SK-N-SH treated with all-trans-retinoic acid at 6 μM for 48 hours (cell line): Measurements from ENCODE around the gene AGR3.

Experiments
- ATAC-seq: fragments of 200-7000 bp; cut with Tn5 transposase; 3 replicates; pipeline ENCODE4 v1.9.1; 2020; ENCODE audit warnings: mild to moderate bottlenecking, moderate library complexity
- ARNTL ChIP-seq: fragments of 450-650 bp; formaldehyde crosslinking; IDR thresholded peaks from 2 replicates; pipeline ENCODE4 v1.5.0; 2020; ENCODE audit warnings: low read depth, mild to moderate bottlenecking, moderate library complexity, borderline replicate concordance
- CSDC2 ChIP-seq: fragments of 250-450 bp; sonication (Bioruptor Pico); IDR thresholded peaks from 2 replicates; pipeline ENCODE4 v1.5.0; 2020; ENCODE audit warnings: mild to moderate bottlenecking, moderate library complexity
- CSRNP3 ChIP-seq: fragments of 250-450 bp; sonication (Bioruptor Pico); IDR thresholded peaks from 2 replicates; pipeline ENCODE4 v1.5.1; 2021; ENCODE audit warnings: mild to moderate bottlenecking, moderate library complexity
- ESRRG ChIP-seq: fragments of 250-450 bp; sonication (Bioruptor Pico); IDR thresholded peaks from 2 replicates; pipeline ENCODE4 v1.6.1; 2021; ENCODE audit warnings: mild to moderate bottlenecking
- GLIS3 ChIP-seq: fragments of 250-450 bp; sonication (Bioruptor Pico); IDR thresholded peaks from 2 replicates; pipeline ENCODE4 v1.5.0; 2020; ENCODE audit warnings: mild to moderate bottlenecking, moderate library complexity
- ISL1 ChIP-seq: fragments of 250-450 bp; sonication (Bioruptor Pico); IDR thresholded peaks from 2 replicates; pipeline ENCODE4 v2.1.2; 2022; ENCODE audit warnings: mild to moderate bottlenecking, moderate library complexity
- OSR1 ChIP-seq: fragments of 250-450 bp; sonication (Bioruptor Pico); IDR thresholded peaks from 2 replicates; pipeline ENCODE4 v1.8.0; 2022; ENCODE audit warnings: moderate library complexity, mild to moderate bottlenecking, inconsistent platforms
- PATZ1 ChIP-seq: fragments of 250-450 bp; sonication (Bioruptor Pico); IDR thresholded peaks from 2 replicates; pipeline ENCODE4 v1.8.0; 2020; ENCODE audit warnings: mild to moderate bottlenecking, moderate library complexity, borderline replicate concordance
- POU6F1 ChIP-seq: fragments of 250-450 bp; sonication (Bioruptor Pico); IDR thresholded peaks from 2 replicates; pipeline ENCODE4 v1.8.0; 2021; ENCODE audit warnings: low read depth, mild to moderate bottlenecking, moderate library complexity, borderline replicate concordance
- PPARA ChIP-seq: fragments of 250-450 bp; sonication (Bioruptor Pico); IDR thresholded peaks from 2 replicates; pipeline ENCODE4 v1.5.0; 2020; ENCODE audit warnings: mild to moderate bottlenecking, borderline replicate concordance
- RARB ChIP-seq: fragments of 250-450 bp; sonication (Bioruptor Pico); IDR thresholded peaks from 2 replicates; pipeline ENCODE4 v1.8.0; 2021; ENCODE audit warnings: mild to moderate bottlenecking, moderate library complexity
- SNAI2 ChIP-seq: fragments of 250-450 bp; sonication (Bioruptor Pico); IDR thresholded peaks from 2 replicates; pipeline ENCODE4 v1.5.0; 2020; ENCODE audit warnings: mild to moderate bottlenecking, moderate library complexity
- TCF4 ChIP-seq: fragments of 250-450 bp; sonication (Bioruptor Pico); IDR thresholded peaks from 2 replicates; pipeline ENCODE4 v1.8.0; 2021; ENCODE audit warnings: mild to moderate bottlenecking, moderate library complexity, borderline replicate concordance
- TOX ChIP-seq: fragments of 250-450 bp; sonication (Bioruptor Pico); IDR thresholded peaks from 2 replicates; pipeline ENCODE4 v1.8.0; 2021; ENCODE audit warnings: mild to moderate bottlenecking, moderate library complexity, borderline replicate concordance
- TSHZ2 ChIP-seq: fragments of 250-450 bp; sonication (Bioruptor Pico); IDR thresholded peaks from 2 replicates; pipeline ENCODE4 v1.5.0; 2020; ENCODE audit warnings: mild to moderate bottlenecking, moderate library complexity
- ZC3H10 ChIP-seq: fragments of 250-450 bp; sonication (Bioruptor Pico); IDR thresholded peaks from 2 replicates; pipeline ENCODE4 v1.5.1; 2021; ENCODE audit warnings: mild to moderate bottlenecking, moderate library complexity
- ZFP3 ChIP-seq: fragments of 250-450 bp; sonication (Bioruptor Pico); IDR thresholded peaks from 2 replicates; pipeline ENCODE4 v1.5.0; 2020; ENCODE audit warnings: mild to moderate bottlenecking, moderate library complexity
- ZFP30 ChIP-seq: fragments of 450-650 bp; formaldehyde crosslinking; IDR thresholded peaks from 2 replicates; pipeline ENCODE4 v1.5.0; 2022; ENCODE audit warnings: mild to moderate bottlenecking, moderate library complexity
- ZNF565 ChIP-seq: fragments of 450-650 bp; formaldehyde crosslinking; conservative IDR thresholded peaks from 2 replicates; pipeline ENCODE4 v1.5.0; 2020; ENCODE audit warnings: low read depth, mild to moderate bottlenecking, moderate library complexity
- ZNF70 ChIP-seq: fragments of 450-650 bp; formaldehyde crosslinking; IDR thresholded peaks from 2 replicates; pipeline ENCODE4 v1.5.0; 2020; ENCODE audit warnings: mild to moderate bottlenecking, moderate library complexity
- ZNF8 ChIP-seq: fragments of 450-650 bp; formaldehyde crosslinking; IDR thresholded peaks from 2 replicates; pipeline ENCODE4 v1.5.0; 2020; ENCODE audit warnings: mild to moderate bottlenecking, moderate library complexity

Gene AGR3

GRCh38 chr7:16915405-16915804, 33.6 kb upstream of the AGR3 start:
- ATAC-seq, result peak; percentile 69
- no peak for TF ChIP-seq PATZ1 (CRISPR knock-in tag)
- TF ChIP-seq TSHZ2, result no peak
- no peak for TF ChIP-seq ESRRG (CRISPR knock-in tag)
- TF ChIP-seq GLIS3 (CRISPR knock-in tag), result no peak
- no peak for TF ChIP-seq PPARA
- no peak for TF ChIP-seq ZNF8 (CRISPR knock-in tag)
- no peak for TF ChIP-seq ISL1 (CRISPR knock-in tag)
- TF ChIP-seq SNAI2 (CRISPR knock-in tag), result no peak
- no peak for TF ChIP-seq ZNF70 (CRISPR knock-in tag)
- TF ChIP-seq CSRNP3, result no peak
- TF ChIP-seq ZC3H10 (CRISPR knock-in tag), result no peak
- no peak for TF ChIP-seq POU6F1 (CRISPR knock-in tag)
- TF ChIP-seq, all 23 proteins: peak for 0

GRCh38 chr7:16914771-16915170, 33.0 kb upstream of the AGR3 start:
- ATAC-seq, result no peak

More at GRCh38 chr7:16914771-16915170, 33.0 kb upstream of the AGR3 start:
- TF ChIP-seq CSRNP3, result no peak
- TF ChIP-seq ESRRG (CRISPR knock-in tag), result no peak
- no peak for TF ChIP-seq ZNF565 (CRISPR knock-in tag)
- no peak for TF ChIP-seq ZNF70 (CRISPR knock-in tag)
- TF ChIP-seq ZFP3 (CRISPR knock-in tag), result no peak
- no peak for TF ChIP-seq POU6F1 (CRISPR knock-in tag)
- no peak for TF ChIP-seq ZNF8 (CRISPR knock-in tag)
- TF ChIP-seq ARNTL (CRISPR knock-in tag), result no peak
- TF ChIP-seq TOX (CRISPR knock-in tag), result no peak
- no peak for TF ChIP-seq TCF4 (CRISPR knock-in tag)
- TF ChIP-seq ISL1 (CRISPR knock-in tag), result no peak
- TF ChIP-seq CSDC2 (CRISPR knock-in tag), result no peak
- no peak for TF ChIP-seq ZFP30 (CRISPR knock-in tag)
- TF ChIP-seq RARB, result no peak
- no peak for TF ChIP-seq SNAI2 (CRISPR knock-in tag)
- no peak for TF ChIP-seq PPARA
- TF ChIP-seq OSR1, result no peak
- TF ChIP-seq, all 23 proteins: peak for 0
